HEK293 (cell line): Measurements from ENCODE around the gene KATNAL2.

Experiments
- CTCF ChIA-PET: fragments of 350-600 bp; formaldehyde crosslinking; extraction: SDS; loops from one replicate; lab custom pipeline; 2021; ENCODE audit warnings: antibody characterized with exemption; lab: Yijun Ruan, JAX
- POLR2A ChIA-PET: fragments of 300-600 bp; formaldehyde crosslinking; extraction: SDS; loops from one replicate; lab custom pipeline; 2020; ENCODE audit warnings: antibody characterized with exemption, inconsistent platforms; lab: Yijun Ruan, JAX
- H3K27ac ChIP-seq: fragments of 200-500 bp; sonication (Bioruptor generic); 2 replicates; pipeline ENCODE4 v1.5.1; 2014; ENCODE audit warnings: low read depth, low read length, control low read depth, inconsistent platforms; ENCODE audit errors: extremely low read depth
- H3K36me3 ChIP-seq, 2 experiments: fragments of 200-500 bp in 1 of 2; sonication (Bioruptor generic) in 1 of 2; 1 replicate in 1 of 2; 2 replicates in 1 of 2; pipeline ENCODE4 v1.5.1; 2014 to 2017; ENCODE audit warnings: inconsistent platforms in 2 of 2, low read length in 2 of 2; ENCODE audit not compliant: control insufficient read depth in 2 of 2, insufficient read depth in 1 of 2
- H3K4me1 ChIP-seq: fragments of 200-500 bp; sonication (Bioruptor generic); 2 replicates; pipeline ENCODE4 v1.5.1; 2014; ENCODE audit warnings: mild to moderate bottlenecking, low read length, inconsistent platforms; ENCODE audit not compliant: control insufficient read depth, insufficient read depth
- H3K4me3 ChIP-seq: 2 replicates; pipeline ENCODE4 v1.5.1; 2011; ENCODE audit warnings: low read depth, mild to moderate bottlenecking, control low read depth, low read length, moderate library complexity
- H3K9me3 ChIP-seq: fragments of 200-500 bp; sonication (Bioruptor generic); 2 replicates; pipeline ENCODE4 v1.5.1; 2014; ENCODE audit warnings: low read depth, low read length, inconsistent platforms; ENCODE audit not compliant: control insufficient read depth, insufficient read depth
- BCL11A ChIP-seq: fragments of 450-650 bp; formaldehyde crosslinking; IDR thresholded peaks from 2 replicates; pipeline ENCODE4 v1.5.1; 2016; ENCODE audit warnings: low read depth, missing biosample characterization, missing genetic modification characterization
- HIC1 ChIP-seq: fragments of 450-650 bp; formaldehyde crosslinking; IDR thresholded peaks from 2 replicates; pipeline ENCODE4 v1.5.1; 2016; ENCODE audit warnings: missing biosample characterization, missing genetic modification characterization
- OVOL3 ChIP-seq: fragments of 450-650 bp; formaldehyde crosslinking; IDR thresholded peaks from 2 replicates; pipeline ENCODE4 v1.5.1; 2016; ENCODE audit warnings: missing biosample characterization, missing genetic modification characterization
- PRDM1 ChIP-seq: fragments of 450-650 bp; formaldehyde crosslinking; IDR thresholded peaks from 2 replicates; pipeline ENCODE4; 2016; ENCODE audit warnings: missing biosample characterization, missing genetic modification characterization
- SALL2 ChIP-seq: fragments of 450-650 bp; formaldehyde crosslinking; IDR thresholded peaks from 2 replicates; pipeline ENCODE4 v1.5.0; 2017; ENCODE audit warnings: missing biosample characterization, mild to moderate bottlenecking, missing genetic modification characterization, borderline replicate concordance
- YY2 ChIP-seq: fragments of 450-650 bp; formaldehyde crosslinking; IDR thresholded peaks from 2 replicates; pipeline ENCODE4 v1.5.1; 2016; ENCODE audit warnings: missing biosample characterization, missing genetic modification characterization
- ZBTB11 ChIP-seq: fragments of 450-650 bp; formaldehyde crosslinking; conservative IDR thresholded peaks from 2 replicates; pipeline ENCODE4 v1.5.1; 2016; ENCODE audit warnings: low read depth, missing biosample characterization, missing genetic modification characterization
- ZFP3 ChIP-seq: fragments of 450-650 bp; formaldehyde crosslinking; IDR thresholded peaks from 2 replicates; pipeline ENCODE4 v1.5.1; 2016; ENCODE audit warnings: low read depth, missing biosample characterization, missing genetic modification characterization
- ZNF114 ChIP-seq: fragments of 450-650 bp; formaldehyde crosslinking; IDR thresholded peaks from 2 replicates; pipeline ENCODE4 v1.5.0; 2017; ENCODE audit warnings: missing biosample characterization, missing genetic modification characterization
- ZNF404 ChIP-seq: fragments of 450-650 bp; formaldehyde crosslinking; IDR thresholded peaks from 2 replicates; pipeline ENCODE4 v1.5.1; 2017; ENCODE audit warnings: missing biosample characterization, missing genetic modification characterization
- ZNF513 ChIP-seq: fragments of 450-650 bp; IDR thresholded peaks from 2 replicates; pipeline ENCODE4 v1.5.1; 2018; ENCODE audit warnings: missing biosample characterization, missing genetic modification characterization
- ZNF530 ChIP-seq: fragments of 450-650 bp; formaldehyde crosslinking; IDR thresholded peaks from 2 replicates; pipeline ENCODE4 v1.5.1; 2016; ENCODE audit warnings: low read depth, missing biosample characterization, missing genetic modification characterization
- ZNF624 ChIP-seq: fragments of 450-650 bp; formaldehyde crosslinking; IDR thresholded peaks from 2 replicates; pipeline ENCODE4 v1.5.1; 2017; ENCODE audit warnings: missing biosample characterization, missing genetic modification characterization
- ZNF704 ChIP-seq: fragments of 450-650 bp; formaldehyde crosslinking; IDR thresholded peaks from 2 replicates; pipeline ENCODE4 v1.5.1; 2016; ENCODE audit warnings: missing biosample characterization, missing genetic modification characterization
- ZNF776 ChIP-seq: fragments of 450-650 bp; formaldehyde crosslinking; IDR thresholded peaks from 2 replicates; pipeline ENCODE4 v1.5.0; 2017; ENCODE audit warnings: missing biosample characterization, missing genetic modification characterization, borderline replicate concordance
- ZNF837 ChIP-seq: fragments of 450-650 bp; formaldehyde crosslinking; IDR thresholded peaks from 2 replicates; pipeline ENCODE4 v1.5.1; 2016; ENCODE audit warnings: missing biosample characterization, missing genetic modification characterization
- ZSCAN30 ChIP-seq: fragments of 450-650 bp; IDR thresholded peaks from 2 replicates; pipeline ENCODE4 v1.5.1; 2018; ENCODE audit warnings: missing biosample characterization, mild to moderate bottlenecking, missing genetic modification characterization, moderate library complexity
- ZXDB ChIP-seq: fragments of 450-650 bp; formaldehyde crosslinking; IDR thresholded peaks from 2 replicates; pipeline ENCODE4 v1.5.1; 2016; ENCODE audit warnings: missing biosample characterization, missing genetic modification characterization

Gene KATNAL2

GRCh38 chr18:46894124-46894523 is 23.3 kb upstream of the KATNAL2 start:
- TF ChIP-seq ZNF530 (tag by site-specific recombination) (no peak), ZNF624 (no peak), ZNF404 (no peak), ZBTB11 (no peak), SALL2 (no peak), ZNF776 (no peak), ZNF114 (tag by site-specific recombination) (no peak), ZSCAN30 (tag by site-specific recombination) (no peak), OVOL3 (no peak), ZNF837 (tag by site-specific recombination) (no peak), BCL11A (tag by site-specific recombination) (no peak), HIC1 (no peak)
- POLR2A ChIA-PET, result no interaction called here
- Histone ChIP-seq H3K27ac (no peak overlapping the region), H3K4me3 (no peak overlapping the region), H3K36me3 (peaks cover 10 to 17% of the 10 kb centered on the region in 2 experiments), H3K9me3 (no peaks in the 10 kb centered on the region; the same call in 1 of the 2 replicates), H3K4me1 (peaks cover 14% of the 10 kb centered on the region)
- CTCF ChIA-PET, result no interaction called here

GRCh38 chr18:46899274-46899948 is 18.0 kb upstream of the KATNAL2 start:
- H3K36me3 ChIP-seq, result peaks cover 0 to 17% of the 10 kb centered on the region in 2 experiments; a peak in 1 of 3 replicates
- TF ChIP-seq PRDM1 (tag by site-specific recombination) (peak; percentile 65), ZNF704 (no peak)
- H3K4me1 ChIP-seq, result peaks cover 9% of the 10 kb centered on the region
- no peak overlapping the region for H3K4me3 ChIP-seq
- no peak overlapping the region for H3K27ac ChIP-seq
- ChIA-PET POLR2A (no interaction called here), CTCF (interaction anchor here (0.6 kb wide), 1 partner anchor 130 kb away, joined by 4 read pairs; no protein-coding TSS in a partner anchor)
- H3K9me3 ChIP-seq, result no peaks in the 10 kb centered on the region

GRCh38 chr18:46903406-46903805 is 14.0 kb upstream of the KATNAL2 start:
- H3K36me3 ChIP-seq, result peaks cover 0 to 13% of the 10 kb centered on the region in 2 experiments; a peak in 1 of 3 replicates
- no peaks in the 10 kb centered on the region for H3K4me1 ChIP-seq
- no peak for TF ChIP-seq YY2 (tag by site-specific recombination)
- TF ChIP-seq ZFP3 (tag by site-specific recombination), result no peak
- TF ChIP-seq ZNF513 (tag by site-specific recombination), result no peak
- TF ChIP-seq ZXDB, result no peak
- ChIA-PET CTCF (interaction anchor here (0.6 kb wide), 1 partner anchor 41 kb away, joined by 3 read pairs; no protein-coding TSS in a partner anchor), POLR2A (no interaction called here)
- H3K9me3 ChIP-seq, result peaks cover 3% of the 10 kb centered on the region; the same call in 1 of the 2 replicates
- H3K4me3 ChIP-seq, result no peak overlapping the region
- no peak overlapping the region for H3K27ac ChIP-seq
